Liver (tissue), 3 donors: ENCODE measurements around the gene PYCR2.

Source experiments
- EGR1 ChIP-seq, 2 donors: IDR thresholded peaks; 2 replicates each; pipeline ENCODE4 v1.6.1; 2016 to 2018; ENCODE audit warnings: antibody characterized with exemption in 2 of 2, low read depth in 2 of 2
- RAD21 ChIP-seq, 2 donors: IDR thresholded peaks; 2 replicates each; pipeline ENCODE4 v1.6.1; 2016; ENCODE audit warnings: antibody characterized with exemption in 2 of 2, mild to moderate bottlenecking in 2 of 2
- RXRA ChIP-seq, 2 donors: IDR thresholded peaks; 2 replicates each; pipeline ENCODE4 v1.6.1; 2017 to 2018; ENCODE audit warnings: antibody characterized with exemption in 2 of 2, mild to moderate bottlenecking in 1 of 2
- TF ChIP-seq, protein P1 (sequence below): fragments of 150-350 bp; IDR thresholded peaks from 2 replicates; pipeline ENCODE4 v1.5.1; 2017; ENCODE audit warnings: improper control_type of control experiment, low read depth, low read length; ENCODE audit not compliant: missing input control
- TF ChIP-seq, protein P2 (sequence below): IDR thresholded peaks from 2 replicates; pipeline ENCODE4 v1.6.1; 2016; ENCODE audit warnings: antibody characterized with exemption, mild to moderate bottlenecking
- TF ChIP-seq, protein P3 (sequence below): IDR thresholded peaks from 2 replicates; pipeline ENCODE4 v1.6.1; 2016; ENCODE audit warnings: antibody characterized with exemption
- TF ChIP-seq, protein P4 (sequence below): IDR thresholded peaks from 2 replicates; pipeline ENCODE4 v1.6.1; 2016; ENCODE audit warnings: antibody characterized with exemption
- donor health status: healthy.
- donor health status: healthy.

DNA sequence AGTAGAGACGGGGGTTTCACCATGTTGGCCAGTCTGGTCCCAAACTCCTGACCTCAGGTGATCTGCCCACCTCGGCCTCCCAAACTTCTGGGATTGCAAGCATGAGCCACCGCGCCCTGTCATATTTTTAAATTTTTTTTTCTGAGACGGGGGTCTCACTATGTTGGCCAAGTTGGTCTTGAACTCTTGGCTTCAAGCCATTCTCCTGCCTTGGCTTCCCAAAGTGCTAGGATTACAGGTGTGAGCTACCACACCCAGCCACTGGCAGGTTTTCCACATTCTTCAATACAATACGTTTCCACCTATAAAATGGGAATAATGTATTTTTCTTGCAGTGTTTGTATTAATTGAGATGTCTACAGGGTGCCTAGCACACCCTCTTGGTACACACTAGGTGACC, 31.7 kb downstream of the PYCR2 start:
- TF ChIP-seq, protein P1, sequence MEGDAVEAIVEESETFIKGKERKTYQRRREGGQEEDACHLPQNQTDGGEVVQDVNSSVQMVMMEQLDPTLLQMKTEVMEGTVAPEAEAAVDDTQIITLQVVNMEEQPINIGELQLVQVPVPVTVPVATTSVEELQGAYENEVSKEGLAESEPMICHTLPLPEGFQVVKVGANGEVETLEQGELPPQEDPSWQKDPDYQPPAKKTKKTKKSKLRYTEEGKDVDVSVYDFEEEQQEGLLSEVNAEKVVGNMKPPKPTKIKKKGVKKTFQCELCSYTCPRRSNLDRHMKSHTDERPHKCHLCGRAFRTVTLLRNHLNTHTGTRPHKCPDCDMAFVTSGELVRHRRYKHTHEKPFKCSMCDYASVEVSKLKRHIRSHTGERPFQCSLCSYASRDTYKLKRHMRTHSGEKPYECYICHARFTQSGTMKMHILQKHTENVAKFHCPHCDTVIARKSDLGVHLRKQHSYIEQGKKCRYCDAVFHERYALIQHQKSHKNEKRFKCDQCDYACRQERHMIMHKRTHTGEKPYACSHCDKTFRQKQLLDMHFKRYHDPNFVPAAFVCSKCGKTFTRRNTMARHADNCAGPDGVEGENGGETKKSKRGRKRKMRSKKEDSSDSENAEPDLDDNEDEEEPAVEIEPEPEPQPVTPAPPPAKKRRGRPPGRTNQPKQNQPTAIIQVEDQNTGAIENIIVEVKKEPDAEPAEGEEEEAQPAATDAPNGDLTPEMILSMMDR = no peak
- TF ChIP-seq RAD21 (IDR thresholded peaks at IDR 0.05) = no peak
- TF ChIP-seq EGR1 (IDR thresholded peaks at IDR 0.05; ENCODE audit: low read depth in 2 of 2) = no peak
- TF ChIP-seq, protein P2, sequence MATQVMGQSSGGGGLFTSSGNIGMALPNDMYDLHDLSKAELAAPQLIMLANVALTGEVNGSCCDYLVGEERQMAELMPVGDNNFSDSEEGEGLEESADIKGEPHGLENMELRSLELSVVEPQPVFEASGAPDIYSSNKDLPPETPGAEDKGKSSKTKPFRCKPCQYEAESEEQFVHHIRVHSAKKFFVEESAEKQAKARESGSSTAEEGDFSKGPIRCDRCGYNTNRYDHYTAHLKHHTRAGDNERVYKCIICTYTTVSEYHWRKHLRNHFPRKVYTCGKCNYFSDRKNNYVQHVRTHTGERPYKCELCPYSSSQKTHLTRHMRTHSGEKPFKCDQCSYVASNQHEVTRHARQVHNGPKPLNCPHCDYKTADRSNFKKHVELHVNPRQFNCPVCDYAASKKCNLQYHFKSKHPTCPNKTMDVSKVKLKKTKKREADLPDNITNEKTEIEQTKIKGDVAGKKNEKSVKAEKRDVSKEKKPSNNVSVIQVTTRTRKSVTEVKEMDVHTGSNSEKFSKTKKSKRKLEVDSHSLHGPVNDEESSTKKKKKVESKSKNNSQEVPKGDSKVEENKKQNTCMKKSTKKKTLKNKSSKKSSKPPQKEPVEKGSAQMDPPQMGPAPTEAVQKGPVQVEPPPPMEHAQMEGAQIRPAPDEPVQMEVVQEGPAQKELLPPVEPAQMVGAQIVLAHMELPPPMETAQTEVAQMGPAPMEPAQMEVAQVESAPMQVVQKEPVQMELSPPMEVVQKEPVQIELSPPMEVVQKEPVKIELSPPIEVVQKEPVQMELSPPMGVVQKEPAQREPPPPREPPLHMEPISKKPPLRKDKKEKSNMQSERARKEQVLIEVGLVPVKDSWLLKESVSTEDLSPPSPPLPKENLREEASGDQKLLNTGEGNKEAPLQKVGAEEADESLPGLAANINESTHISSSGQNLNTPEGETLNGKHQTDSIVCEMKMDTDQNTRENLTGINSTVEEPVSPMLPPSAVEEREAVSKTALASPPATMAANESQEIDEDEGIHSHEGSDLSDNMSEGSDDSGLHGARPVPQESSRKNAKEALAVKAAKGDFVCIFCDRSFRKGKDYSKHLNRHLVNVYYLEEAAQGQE = no peak
- TF ChIP-seq RXRA (IDR thresholded peaks at IDR 0.05) = no peak
- TF ChIP-seq, protein P3, sequence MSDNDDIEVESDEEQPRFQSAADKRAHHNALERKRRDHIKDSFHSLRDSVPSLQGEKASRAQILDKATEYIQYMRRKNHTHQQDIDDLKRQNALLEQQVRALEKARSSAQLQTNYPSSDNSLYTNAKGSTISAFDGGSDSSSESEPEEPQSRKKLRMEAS = no peak
- TF ChIP-seq, protein P4, sequence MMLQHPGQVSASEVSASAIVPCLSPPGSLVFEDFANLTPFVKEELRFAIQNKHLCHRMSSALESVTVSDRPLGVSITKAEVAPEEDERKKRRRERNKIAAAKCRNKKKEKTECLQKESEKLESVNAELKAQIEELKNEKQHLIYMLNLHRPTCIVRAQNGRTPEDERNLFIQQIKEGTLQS = no peak
